Measurements from ENCODE around the gene SLC25A21. TPM values are rescaled to one million over a fixed set of nuclear protein-coding genes. Genes with fewer than 3 reads are reported as not detected.

Gene SLC25A21
- total RNA-seq, 1 donor from 2014 or later = 2.3 TPM

- peaks cover 11% of the 10 kb centered on the region for H3K4me1 Mint-ChIP-seq
- DNase-seq (ENCODE audit: low spot score in 2 of 2, unreplicated experiment in 2 of 2) = no peak
- no peak overlapping the region for H3K27ac Mint-ChIP-seq
- TF ChIP-seq CTCF (IDR thresholded peaks at IDR 0.05; ENCODE audit: unreplicated experiment) = no peak
- peaks cover 13% of the 10 kb centered on the region for H3K9me3 Mint-ChIP-seq
- H3K27me3 Mint-ChIP-seq (ENCODE audit: low read depth) = no peaks in the 10 kb centered on the region
- H3K4me3 Mint-ChIP-seq = no peak overlapping the region
- no peaks in the 10 kb centered on the region for H3K36me3 Mint-ChIP-seq
These were observed 120.7 kb downstream of the SLC25A21 start for GRCh38 chr14:37051680-37052079.

- no peak for TF ChIP-seq CTCF (IDR thresholded peaks at IDR 0.05; ENCODE audit: unreplicated experiment)
- no peaks in the 10 kb centered on the region for H3K27me3 Mint-ChIP-seq (ENCODE audit: low read depth)
- H3K9me3 Mint-ChIP-seq = peaks cover 13% of the 10 kb centered on the region
- H3K36me3 Mint-ChIP-seq = no peaks in the 10 kb centered on the region
- no peak for DNase-seq (ENCODE audit: low spot score in 2 of 2, unreplicated experiment in 2 of 2)
- no peak overlapping the region for H3K27ac Mint-ChIP-seq
- H3K4me3 Mint-ChIP-seq = no peak overlapping the region
- peaks cover 11% of the 10 kb centered on the region for H3K4me1 Mint-ChIP-seq
These were observed 121.3 kb downstream of the SLC25A21 start for GRCh38 chr14:37051153-37051552.

GRCh38 chr14:37048666-37049071 is 123.7 kb downstream of the SLC25A21 start:
- Mint-ChIP-seq H3K27ac (no peak overlapping the region), H3K27me3 (ENCODE audit: low read depth) (peaks cover 3% of the 10 kb centered on the region), H3K36me3 (no peaks in the 10 kb centered on the region), H3K4me3 (no peak overlapping the region), H3K4me1 (peaks cover 11% of the 10 kb centered on the region), H3K9me3 (no peaks in the 10 kb centered on the region)
- no peak for DNase-seq (ENCODE audit: low spot score in 2 of 2, unreplicated experiment in 2 of 2)
- TF ChIP-seq CTCF (IDR thresholded peaks at IDR 0.05; ENCODE audit: unreplicated experiment) = no peak

GRCh38 chr14:37047996-37048395 is 124.4 kb downstream of the SLC25A21 start:
- Mint-ChIP-seq H3K27me3 (ENCODE audit: low read depth) (peaks cover 5% of the 10 kb centered on the region), H3K4me1 (peaks cover 11% of the 10 kb centered on the region), H3K36me3 (no peaks in the 10 kb centered on the region), H3K4me3 (no peak overlapping the region), H3K9me3 (no peaks in the 10 kb centered on the region), H3K27ac (no peak overlapping the region)
- no peak for TF ChIP-seq CTCF (IDR thresholded peaks at IDR 0.05; ENCODE audit: unreplicated experiment)
- DNase-seq (ENCODE audit: low spot score in 2 of 2, unreplicated experiment in 2 of 2) = no peak

- Mint-ChIP-seq H3K4me3 (no peak overlapping the region), H3K27me3 (ENCODE audit: low read depth) (peaks cover 7% of the 10 kb centered on the region), H3K27ac (no peak overlapping the region), H3K9me3 (no peaks in the 10 kb centered on the region), H3K36me3 (no peaks in the 10 kb centered on the region), H3K4me1 (peaks cover 11% of the 10 kb centered on the region)
- no peak for TF ChIP-seq CTCF (IDR thresholded peaks at IDR 0.05; ENCODE audit: unreplicated experiment)
- no peak for DNase-seq (ENCODE audit: low spot score in 2 of 2, unreplicated experiment in 2 of 2)
These were observed 125.2 kb downstream of the SLC25A21 start for GRCh38 chr14:37047226-37047625.

GRCh38 chr14:37046815-37047214 is 125.6 kb downstream of the SLC25A21 start:
- TF ChIP-seq CTCF (IDR thresholded peaks at IDR 0.05; ENCODE audit: unreplicated experiment) = no peak
- Mint-ChIP-seq H3K27me3 (ENCODE audit: low read depth) (peaks cover 7% of the 10 kb centered on the region), H3K4me3 (no peak overlapping the region), H3K27ac (no peak overlapping the region), H3K36me3 (no peaks in the 10 kb centered on the region), H3K9me3 (no peaks in the 10 kb centered on the region), H3K4me1 (peaks cover 11% of the 10 kb centered on the region)
- no peak for DNase-seq (ENCODE audit: low spot score in 2 of 2, unreplicated experiment in 2 of 2)
